Psoas muscle (tissue), 8 donors: ENCODE measurements around the gene DLX5. TPM values are rescaled to one million over a fixed set of nuclear protein-coding genes. Genes with fewer than 3 reads are reported as not detected.
A peak's percentile ranks its signal among the peaks of the same experiment; 100 is the strongest.

ENCODE experiments used
- ATAC-seq, 4 donors: fragments of 200-7000 bp; cut with Tn5 transposase; one replicate each; pipeline ENCODE4 v1.9.1; 2020; ENCODE audit warnings: moderate library complexity in 3 of 4, mild to moderate bottlenecking in 2 of 4
- DNase-seq, 2 donors: peaks; one replicate each; pipeline ENCODE4 v3.0.0-alpha.2; 2020
- H3K27ac ChIP-seq: fragments of 200-600 bp; one replicate; pipeline ENCODE4 v1.8.0; 2022
- H3K27me3 ChIP-seq, 3 donors: fragments of 200-600 bp in 1 of 3; one replicate each; pipeline versions ENCODE4 v1.6.1 to v1.8.0; 2013 to 2022; ENCODE audit warnings: low read length in 2 of 3, mild to moderate bottlenecking in 2 of 3, moderate library complexity in 1 of 3; ENCODE audit not compliant: insufficient read depth in 3 of 3
- H3K36me3 ChIP-seq, 2 donors: fragments of 200-600 bp in 1 of 2; one replicate each; pipeline versions ENCODE4 v1.6.1 to v1.8.0; 2013 to 2022; ENCODE audit warnings: low read depth in 1 of 2, mild to moderate bottlenecking in 1 of 2, moderate library complexity in 1 of 2; ENCODE audit not compliant: insufficient read depth in 1 of 2
- H3K4me1 ChIP-seq: fragments of 200-600 bp; one replicate; pipeline ENCODE4 v1.8.0; 2022
- H3K4me3 ChIP-seq: fragments of 200-600 bp; one replicate; pipeline ENCODE4 v1.8.0; 2022; ENCODE audit warnings: mild to moderate bottlenecking
- H3K9me3 ChIP-seq: fragments of 200-600 bp; one replicate; pipeline ENCODE4 v1.8.0; 2022
- WGBS, 3 donors: extraction: QIAGEN DNeasy Blood & Tissue Kit; methylation state at CpG; one replicate each; pipeline versions ENCODE4 v1.1.6 to v1.1.7; 2013; 5-methylcytosine and 5-hydroxymethylcytosine counted together
- intact Hi-C, 2 donors: fragments of 100-400 bp; cut with DNase I; formaldehyde crosslinking; loops; one replicate each; pipeline versions ENCODE4 v1.11.0 to v1.14.2; 2022
- polyA plus RNA-seq, 3 donors: library from polyadenylated mRNA; stranded (reverse); fragments of 200-250 nt; gene quantifications; one replicate each; pipeline ENCODE4 v1.2.3, GENCODE V29; 2013
- total RNA-seq, 4 donors: library from RNA; stranded (reverse); fragmentation: NEBNext Ultra II Directional in 2 of 4; extraction: Animal tissue kit (Norgen Biotek cat#: 25700) in 2 of 4; gene quantifications; one replicate each; pipeline versions ENCODE4 v1.2.1 to v1.2.4, GENCODE V29; 2021 to 2023
- TF ChIP-seq, protein P1 (sequence below): fragments of 200-600 bp; IDR thresholded peaks from one replicate; pipeline ENCODE4 v1.8.0; 2022; ENCODE audit warnings: antibody characterized with exemption
- donor health status: healthy with polysubstance abuse.
- donor health status: DM: no; HTN: no; CAD: no; lungs with moderate emphysema.
- donor health status: Bipolar disorder and iron deficiency.
- donor health status: healthy.
- donor health status: DM: yes; HTN: yes; CAD: no.
- donor health status: DM: no; HTN: no; CAD: no.
- donor health status: DM: no; HTN: no; CAD: no.
- donor health status: DM: yes; HTN: yes; CAD: no.

DLX5 gene
- total and polyA plus RNA-seq, 7 donors, result not detected

DNA sequence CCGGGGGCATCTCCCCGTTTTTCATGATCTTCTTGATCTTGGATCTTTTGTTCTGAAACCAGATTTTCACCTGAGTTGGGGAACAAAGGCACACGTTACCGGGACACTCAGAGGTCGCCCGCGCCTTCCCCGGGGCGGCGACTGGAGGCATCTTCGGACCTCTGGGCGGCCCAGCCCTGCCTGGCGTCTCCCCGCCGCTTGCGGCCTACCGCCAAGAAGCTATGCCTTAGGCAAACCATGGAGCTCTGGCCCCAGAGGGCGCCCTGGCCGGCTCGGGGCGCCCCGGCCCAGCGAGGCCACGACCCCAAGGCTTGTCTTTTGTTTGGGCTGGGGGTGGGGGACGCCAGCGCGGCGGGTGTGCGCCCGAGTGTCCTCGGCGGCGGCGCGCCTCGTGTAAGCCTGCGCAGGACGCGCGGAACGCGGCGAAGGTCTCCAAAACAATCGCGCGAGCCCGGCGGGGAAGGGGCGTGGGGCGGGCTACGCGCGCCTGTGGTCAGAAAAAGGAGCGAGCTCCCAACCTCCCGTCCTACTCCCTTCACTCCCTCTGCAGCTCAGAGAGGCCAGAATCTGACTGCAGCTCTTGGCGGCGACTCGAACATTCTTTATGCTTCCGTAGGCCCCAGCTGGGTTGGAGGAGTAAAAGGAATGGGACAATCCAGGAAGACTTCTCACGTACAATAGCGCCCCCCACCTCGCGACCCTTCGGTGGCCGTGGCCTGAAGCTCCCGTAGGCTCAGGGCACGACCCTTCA is 3.5 kb downstream of the DLX5 start:
- no peak for DNase-seq
- WGBS, 3 donors, result 2 to 3% (median 3%) methylated on average over 56 to 67 of the region's 67 CpGs
- Histone ChIP-seq H3K27me3 (peaks cover 2 to 98% (median 75%) of the 10 kb centered on the region in 3 donors), H3K4me3 (peak overlapping the region; percentile 26), H3K36me3 (no peaks in the 10 kb centered on the region), H3K4me1 (peaks cover 32% of the 10 kb centered on the region), H3K27ac (no peak overlapping the region), H3K9me3 (no peaks in the 10 kb centered on the region)
- intact Hi-C loops, result no loop called here
- no peak for ATAC-seq
- TF ChIP-seq, protein P1, sequence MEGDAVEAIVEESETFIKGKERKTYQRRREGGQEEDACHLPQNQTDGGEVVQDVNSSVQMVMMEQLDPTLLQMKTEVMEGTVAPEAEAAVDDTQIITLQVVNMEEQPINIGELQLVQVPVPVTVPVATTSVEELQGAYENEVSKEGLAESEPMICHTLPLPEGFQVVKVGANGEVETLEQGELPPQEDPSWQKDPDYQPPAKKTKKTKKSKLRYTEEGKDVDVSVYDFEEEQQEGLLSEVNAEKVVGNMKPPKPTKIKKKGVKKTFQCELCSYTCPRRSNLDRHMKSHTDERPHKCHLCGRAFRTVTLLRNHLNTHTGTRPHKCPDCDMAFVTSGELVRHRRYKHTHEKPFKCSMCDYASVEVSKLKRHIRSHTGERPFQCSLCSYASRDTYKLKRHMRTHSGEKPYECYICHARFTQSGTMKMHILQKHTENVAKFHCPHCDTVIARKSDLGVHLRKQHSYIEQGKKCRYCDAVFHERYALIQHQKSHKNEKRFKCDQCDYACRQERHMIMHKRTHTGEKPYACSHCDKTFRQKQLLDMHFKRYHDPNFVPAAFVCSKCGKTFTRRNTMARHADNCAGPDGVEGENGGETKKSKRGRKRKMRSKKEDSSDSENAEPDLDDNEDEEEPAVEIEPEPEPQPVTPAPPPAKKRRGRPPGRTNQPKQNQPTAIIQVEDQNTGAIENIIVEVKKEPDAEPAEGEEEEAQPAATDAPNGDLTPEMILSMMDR, result no peak

DNA sequence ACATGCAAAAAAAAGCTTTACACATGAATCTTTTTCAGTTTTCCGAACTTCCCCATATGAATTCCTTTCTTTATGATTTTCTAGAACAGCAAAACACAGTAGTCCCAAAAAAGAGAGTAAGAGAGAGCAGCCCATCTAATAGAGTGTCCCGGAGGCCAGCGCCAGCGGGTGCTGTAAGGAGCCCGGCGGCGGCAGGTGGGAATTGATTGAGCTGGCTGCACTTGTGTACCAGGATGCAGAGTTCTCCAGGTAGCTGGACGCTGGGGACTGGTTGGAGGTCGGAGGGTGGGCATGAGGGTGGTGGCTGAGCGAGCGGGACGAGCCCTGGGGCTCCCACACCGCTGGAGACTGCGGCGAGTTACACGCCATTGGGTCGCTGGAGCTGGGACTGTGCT is 4.0 kb downstream of the DLX5 start:
- 13 to 16% (median 13%) methylated on average over 17 of the region's 17 CpGs for WGBS, 3 donors
- TF ChIP-seq, protein P1, result no peak
- intact Hi-C loops, result no loop called here
- ATAC-seq (no peak), DNase-seq (no peak)
- Histone ChIP-seq H3K9me3 (no peaks in the 10 kb centered on the region), H3K4me1 (peaks cover 32% of the 10 kb centered on the region), H3K4me3 (no peak overlapping the region), H3K27ac (no peak overlapping the region), H3K27me3 (peaks cover 2 to 98% (median 71%) of the 10 kb centered on the region in 3 donors), H3K36me3 (no peaks in the 10 kb centered on the region)

DNA sequence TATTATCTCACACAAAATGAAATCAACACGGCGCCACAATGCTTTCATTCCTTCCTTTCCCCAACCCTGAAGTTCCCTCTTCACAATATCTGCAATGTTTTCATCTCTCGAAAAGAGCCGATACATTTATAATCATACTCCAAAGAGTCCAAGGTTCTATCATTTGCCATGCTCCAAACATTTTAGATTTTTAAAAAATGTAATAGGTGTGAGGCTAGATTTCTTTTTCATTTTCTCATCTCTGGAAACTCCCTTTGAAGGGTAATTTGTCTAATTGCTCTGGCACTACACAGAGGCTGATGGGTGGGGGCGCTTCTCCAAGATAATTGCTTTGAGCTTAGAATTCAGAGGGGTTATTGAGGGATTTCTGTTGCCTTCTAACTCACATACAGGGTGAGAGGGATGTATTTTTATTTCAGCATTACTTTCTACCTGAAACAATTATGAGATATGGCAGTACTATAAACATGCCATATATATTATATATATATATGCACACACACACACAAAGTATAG is 4.9 kb downstream of the DLX5 start:
- intact Hi-C loops, result no loop called here

DNA sequence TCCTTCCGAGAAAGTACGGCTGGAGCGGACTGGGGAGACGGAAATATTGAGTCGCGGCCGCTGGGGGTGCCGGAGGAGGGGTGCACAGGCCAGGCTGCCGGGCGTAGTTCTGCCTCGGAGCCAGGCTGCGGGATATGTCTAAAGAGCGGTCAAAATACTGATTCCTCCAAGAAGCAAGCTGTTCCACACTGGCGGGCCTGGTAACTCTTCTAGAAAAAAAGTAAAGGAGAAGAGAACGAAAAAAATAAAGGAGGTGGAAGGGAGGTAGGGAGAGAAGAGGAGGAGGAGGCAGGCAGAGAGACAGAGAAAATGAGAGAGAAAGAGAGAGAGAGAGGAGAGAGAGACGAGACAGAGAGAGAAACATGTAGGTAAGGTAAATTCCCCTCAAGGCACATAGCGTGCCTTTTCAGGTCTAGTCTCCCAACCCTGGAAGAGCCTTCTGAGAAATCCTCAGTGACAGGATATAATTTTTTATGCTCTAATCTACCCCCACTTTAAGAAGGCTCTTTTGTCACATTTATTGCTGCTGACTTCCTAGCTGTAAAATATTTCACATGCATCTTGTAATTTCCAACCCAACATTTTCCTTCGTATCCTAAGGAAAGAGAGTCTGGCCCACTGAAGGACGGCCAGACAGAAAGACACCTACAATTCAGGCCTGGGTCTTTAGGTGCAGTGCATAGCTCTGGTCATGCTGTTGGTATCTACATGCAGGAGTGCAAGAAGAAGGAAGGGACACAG is 5.7 kb downstream of the DLX5 start:
- DNase-seq, result no peak
- no peak overlapping the region for H3K27ac ChIP-seq
- TF ChIP-seq, protein P1, result no peak
- intact Hi-C loops, result no loop called here
- H3K36me3 ChIP-seq, result no peaks in the 10 kb centered on the region
- no peaks in the 10 kb centered on the region for H3K9me3 ChIP-seq
- no peak overlapping the region for H3K4me3 ChIP-seq
- H3K27me3 ChIP-seq, result peaks cover 5 to 98% (median 64%) of the 10 kb centered on the region in 3 donors
- no peak for ATAC-seq
- 7 to 10% (median 9%) methylated on average over 19 of the region's 19 CpGs for WGBS, 3 donors
- peaks cover 28% of the 10 kb centered on the region for H3K4me1 ChIP-seq

More for the DNA sequence above, 4.9 kb downstream of the DLX5 start:
- WGBS, 3 donors, result 12 to 21% (median 17%) methylated on average over 5 of the region's 5 CpGs
- no peak overlapping the region for H3K4me3 ChIP-seq
- no peaks in the 10 kb centered on the region for H3K9me3 ChIP-seq
- no peak overlapping the region for H3K27ac ChIP-seq
- no peaks in the 10 kb centered on the region for H3K36me3 ChIP-seq
- DNase-seq (no peak), ATAC-seq (no peak)
- H3K27me3 ChIP-seq, result peaks cover 5 to 98% (median 71%) of the 10 kb centered on the region in 3 donors
- TF ChIP-seq, protein P1, result no peak
- peaks cover 32% of the 10 kb centered on the region for H3K4me1 ChIP-seq
